NCI-H1092 (cell line): ENCODE measurements around the gene EXOC6B.

Source experiments
- DNase-seq: peaks from one replicate; lab custom pipeline; 2025; lab: John Stamatoyannopoulos, UW

The EXOC6B gene

GRCh38 chr2:72825257-72826155 is at the start of gene EXOC6B:
EXOC6B (minus strand) TSS chr2:72826033.
- DNase-seq: peak; percentile 73

- no peak for DNase-seq
These were observed 46.0 kb upstream of the EXOC6B start for GRCh38 chr2:72871880-72872279.

DNA sequence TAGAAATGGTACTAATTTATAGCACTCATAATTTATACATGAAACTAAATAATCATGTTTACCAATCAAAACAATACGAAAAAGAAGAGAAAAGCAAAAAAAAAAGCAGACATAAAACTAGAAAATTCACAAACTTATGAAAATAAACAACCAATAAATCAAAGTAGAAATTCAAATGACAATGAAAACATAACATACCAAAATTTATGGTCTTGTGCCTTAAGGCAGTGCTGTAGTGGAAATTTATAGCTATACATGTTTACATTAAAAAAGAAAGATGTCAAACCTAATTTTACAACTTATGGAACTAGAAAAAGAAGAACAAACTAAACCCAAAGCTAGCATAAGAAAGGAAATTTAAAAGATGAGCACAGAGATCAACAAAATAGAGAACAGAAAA is 45.2 kb upstream of the EXOC6B start:
- DNase-seq: no peak

DNA sequence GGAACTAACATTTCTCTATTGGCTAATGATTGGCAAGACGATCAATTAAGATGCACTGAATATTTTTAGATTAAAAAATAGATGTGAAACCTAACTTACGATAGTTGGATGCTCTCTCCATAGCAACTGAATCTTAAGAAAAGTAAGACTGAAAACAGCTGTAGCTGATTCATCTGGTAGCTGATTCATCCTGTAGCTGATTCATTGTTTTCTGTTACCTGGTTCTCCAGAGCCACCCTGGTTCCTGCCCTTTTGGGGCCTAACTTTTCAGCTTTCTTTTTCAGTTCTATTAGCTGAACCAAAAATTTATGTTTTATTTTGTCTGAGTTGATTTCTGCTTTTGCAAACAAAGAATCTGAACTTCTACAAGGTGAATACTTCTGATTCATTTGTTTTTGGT is 38.7 kb upstream of the EXOC6B start:
- no peak for DNase-seq

- no peak for DNase-seq
These were observed 37.2 kb upstream of the EXOC6B start for GRCh38 chr2:72863046-72863445.

DNA sequence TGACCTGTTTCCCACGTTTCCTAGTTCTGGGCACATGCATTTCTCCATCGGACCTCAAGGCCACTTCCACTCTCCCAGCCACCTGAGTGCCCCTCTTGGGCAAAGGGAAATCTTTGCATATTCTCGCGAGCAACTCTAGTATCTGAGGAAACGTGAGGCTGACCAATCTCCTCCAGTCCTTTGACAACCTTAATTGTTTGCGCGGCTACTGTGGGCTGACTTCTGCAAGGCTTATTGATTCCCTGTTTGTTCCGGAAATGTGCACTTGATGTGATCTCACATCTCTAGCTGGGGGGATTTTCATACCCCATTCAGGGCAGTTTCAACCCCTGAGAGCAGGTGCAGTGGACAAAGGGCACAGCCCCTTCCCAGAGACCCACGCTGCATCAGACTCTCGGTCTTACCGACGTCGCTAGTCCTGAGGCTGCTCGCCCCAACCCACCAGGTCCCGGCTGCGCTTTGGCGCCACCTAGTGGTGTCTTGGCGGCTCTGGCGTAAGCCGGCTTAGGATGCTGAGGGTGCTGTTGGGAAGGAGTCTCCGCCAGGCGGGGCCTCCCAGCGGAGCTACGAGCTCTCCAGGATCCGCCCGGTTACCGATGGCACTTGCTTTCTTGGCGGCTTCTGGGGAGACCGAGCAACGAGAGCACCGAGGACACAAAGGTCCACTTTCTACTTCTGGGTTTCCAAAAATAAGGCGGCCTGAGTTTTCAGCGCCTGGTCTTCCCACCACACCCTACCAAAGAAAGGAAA is 36.6 kb upstream of the EXOC6B start:
- peak; percentile 75 for DNase-seq

- peak; percentile 36 for DNase-seq
These were observed 34.0 kb upstream of the EXOC6B start for GRCh38 chr2:72859831-72860262.

DNA sequence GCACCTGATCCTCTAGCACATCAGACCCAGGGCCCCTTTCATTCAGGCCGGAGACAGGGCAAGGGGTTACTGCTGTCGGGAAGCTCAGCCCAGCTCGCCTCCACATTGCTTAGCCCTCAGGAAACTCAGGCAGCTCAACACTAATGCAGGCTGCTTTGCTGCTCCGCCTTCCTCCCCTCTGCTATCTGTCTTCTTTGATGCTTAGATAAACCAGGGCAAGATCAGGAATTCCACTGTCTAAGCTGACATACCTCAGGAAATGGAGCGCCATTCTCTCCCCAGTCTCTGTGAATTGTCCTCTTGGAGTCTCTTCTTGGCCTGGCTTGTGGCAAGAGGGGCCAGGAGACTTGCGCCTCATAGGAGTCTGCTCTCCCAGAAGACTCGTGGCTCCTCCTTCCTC is 25.5 kb upstream of the EXOC6B start:
- DNase-seq: no peak

DNA sequence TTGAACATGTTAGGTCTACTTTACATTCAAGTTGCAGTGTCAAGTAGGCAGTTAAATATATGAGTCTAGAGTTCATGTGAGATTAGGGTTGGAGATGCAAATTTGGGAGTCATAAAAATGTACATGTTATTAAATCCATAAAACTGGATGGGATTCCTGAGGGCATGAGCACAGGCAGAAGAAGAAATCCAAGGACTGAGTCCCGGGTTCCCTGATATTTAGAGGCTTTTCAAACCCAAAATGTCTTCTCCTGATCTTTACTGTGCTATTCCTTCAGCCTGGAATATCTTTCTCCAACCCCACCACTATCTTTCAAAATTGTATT is 23.3 kb upstream of the EXOC6B start:
- DNase-seq: no peak

DNA sequence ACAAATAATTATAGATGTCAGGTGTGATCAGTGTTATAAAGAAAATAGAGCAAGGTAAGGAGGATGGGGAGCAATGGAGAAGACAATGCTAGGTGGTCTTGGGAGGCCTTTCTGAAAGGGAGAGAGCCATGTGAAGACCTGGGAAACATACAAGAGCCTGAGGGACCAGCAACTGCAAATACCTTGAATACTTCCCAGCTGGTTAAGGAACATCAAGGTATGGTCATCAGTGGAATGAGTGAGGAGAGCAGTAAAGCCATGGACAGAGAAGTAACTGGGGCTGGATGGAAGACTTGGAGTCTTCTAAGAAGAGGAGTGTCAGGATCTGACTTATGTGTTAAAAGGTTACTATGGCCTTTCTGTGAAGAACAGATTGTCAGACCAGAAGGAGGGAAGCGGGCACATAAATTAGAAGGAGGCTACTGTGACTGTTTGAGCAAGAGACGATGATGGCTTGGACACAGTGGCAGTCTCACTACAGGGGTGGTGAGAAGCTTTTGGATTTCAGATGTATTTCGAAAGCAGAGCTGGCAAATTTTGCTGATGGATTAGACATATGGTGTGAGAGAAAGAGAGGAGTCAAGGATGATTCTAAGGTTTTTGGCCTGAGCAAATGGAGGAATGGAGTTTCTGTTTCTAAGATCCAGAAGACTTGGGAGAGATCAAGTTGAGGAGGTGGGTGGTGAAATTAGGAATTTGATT is 22.8 kb upstream of the EXOC6B start:
- no peak for DNase-seq

GRCh38 chr2:72847534-72848315 is 21.9 kb upstream of the EXOC6B start:
- DNase-seq: no peak

- DNase-seq: no peak
These were observed 20.6 kb upstream of the EXOC6B start for GRCh38 chr2:72846171-72847095.

DNA sequence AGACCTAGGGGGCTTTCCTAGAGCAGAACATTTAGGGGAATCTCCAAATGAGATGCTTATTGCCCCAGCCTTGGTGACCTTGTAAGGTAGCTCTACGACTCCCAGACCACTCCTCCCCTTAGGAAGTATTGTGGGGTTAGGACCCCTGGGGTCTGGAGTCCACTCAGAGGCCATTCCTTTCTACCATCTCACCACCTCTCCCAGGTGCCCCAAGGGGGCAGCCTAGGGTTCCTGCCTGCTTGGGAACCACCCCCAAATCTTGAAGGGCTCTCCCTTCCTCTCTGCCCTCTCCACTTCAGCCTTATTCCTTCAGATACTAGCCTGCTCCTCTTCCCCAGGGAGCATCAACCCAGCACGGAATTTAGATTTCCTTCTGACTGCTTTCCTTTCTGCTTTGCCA is 17.5 kb upstream of the EXOC6B start:
- DNase-seq: no peak

DNA sequence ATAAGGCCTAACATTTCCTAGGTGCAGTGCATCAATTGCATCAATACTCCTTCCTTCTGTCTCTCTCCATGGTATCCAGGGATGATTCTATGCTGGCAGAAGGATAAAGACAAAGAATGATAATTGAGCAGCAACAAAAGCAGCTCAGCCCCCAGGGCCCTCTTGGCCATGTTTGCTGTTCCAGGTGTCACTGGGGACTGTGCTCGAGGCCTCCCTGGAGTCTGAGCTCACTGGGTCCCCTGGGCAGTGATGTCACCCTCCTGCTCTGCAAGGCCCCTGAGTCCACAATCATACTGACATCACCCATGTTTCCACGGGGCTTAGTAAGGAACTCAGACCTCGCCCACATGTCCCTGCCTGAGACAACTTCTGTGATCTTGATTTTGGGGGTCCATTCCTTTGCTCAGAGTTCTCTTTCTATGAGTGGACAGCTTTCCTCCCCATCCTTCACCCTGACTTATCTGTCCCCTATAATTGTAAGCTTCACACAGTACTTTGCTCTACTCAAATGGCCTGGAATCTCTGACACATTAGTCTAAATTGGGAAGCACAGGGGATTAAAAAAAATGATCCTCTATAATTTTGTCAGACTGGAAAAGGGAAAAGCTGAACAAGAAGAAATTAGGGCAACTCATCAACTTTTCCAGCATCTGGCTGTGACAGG is 15.8 kb upstream of the EXOC6B start:
- no peak for DNase-seq

DNA sequence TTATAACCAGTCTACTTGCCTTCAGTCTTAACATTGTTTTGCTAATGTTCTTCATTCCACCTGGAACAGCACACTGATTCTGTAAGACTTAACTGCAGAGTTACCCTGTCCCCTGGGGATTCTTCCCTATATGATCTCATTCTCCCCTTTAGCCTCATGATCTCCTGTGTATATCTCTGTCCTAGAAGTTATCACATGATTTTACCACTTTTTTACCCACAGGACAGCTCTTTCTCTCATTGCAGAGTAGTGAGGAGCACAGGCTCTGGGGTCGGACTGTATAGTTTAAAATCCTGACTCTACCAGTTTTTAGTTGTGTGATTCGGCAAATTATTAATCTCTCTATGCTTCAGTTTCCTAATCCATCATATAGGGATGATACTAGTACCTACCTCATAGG is 14.2 kb upstream of the EXOC6B start:
- no peak for DNase-seq

DNA sequence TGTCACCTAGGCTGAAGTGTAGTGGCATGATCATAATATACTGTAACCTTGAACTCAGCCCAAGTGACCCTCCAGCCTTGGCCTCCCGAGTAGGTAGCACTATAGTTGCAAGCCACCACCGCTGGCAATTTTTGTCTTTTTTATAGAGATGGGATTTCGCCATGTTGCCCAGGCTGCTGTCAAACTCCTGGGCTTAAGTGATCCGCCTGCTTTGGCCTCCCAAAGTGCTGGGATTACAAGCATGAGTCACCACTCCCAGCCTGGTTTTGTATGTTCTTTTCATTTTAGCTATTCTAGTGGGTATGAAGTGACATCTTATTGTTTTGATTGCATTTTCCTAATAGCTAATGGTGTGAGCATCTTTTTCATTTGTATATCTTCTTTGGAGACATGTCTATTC is 11.3 kb upstream of the EXOC6B start:
- no peak for DNase-seq

DNA sequence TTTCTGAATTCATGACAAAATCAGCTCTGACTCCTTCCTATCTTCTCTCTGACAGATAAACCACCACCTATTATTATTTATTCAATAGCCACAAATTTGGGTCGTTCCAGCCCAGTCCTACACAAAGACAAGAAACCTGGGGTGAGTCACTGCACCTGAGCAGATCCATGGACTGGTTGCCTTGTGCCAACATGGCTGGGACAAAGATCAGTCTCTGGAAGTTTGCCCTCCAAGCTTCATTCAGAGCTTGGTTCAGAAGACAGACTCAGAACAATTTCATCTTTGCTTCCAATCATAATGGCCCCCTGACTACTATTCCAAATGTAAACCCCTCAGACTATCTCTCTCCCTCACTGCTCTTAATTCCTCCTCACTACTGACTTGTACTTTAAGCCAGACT is 9.6 kb upstream of the EXOC6B start:
- DNase-seq: no peak

DNA sequence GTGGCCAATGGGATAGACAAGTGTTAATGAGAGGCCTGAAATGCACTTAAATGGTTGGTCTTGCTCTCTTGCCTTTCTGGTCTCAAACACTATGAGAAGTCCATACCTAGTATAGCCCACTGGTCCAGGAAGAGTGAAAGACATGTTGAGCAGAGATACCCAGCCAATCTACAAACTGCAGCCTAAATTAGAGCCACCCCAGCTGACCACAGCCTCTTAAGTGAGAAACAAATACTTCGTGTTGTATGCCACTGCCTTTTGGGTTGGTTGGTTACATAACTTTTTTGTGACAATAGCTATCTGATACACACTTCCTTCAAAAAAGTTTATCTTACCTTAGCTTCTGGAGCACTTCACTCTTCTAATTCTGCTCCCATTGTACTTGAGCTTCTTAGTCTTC is 8.8 kb upstream of the EXOC6B start:
- DNase-seq: no peak

- DNase-seq: no peak
These were observed 7.4 kb upstream of the EXOC6B start for GRCh38 chr2:72833084-72833714.

GRCh38 chr2:72830273-72830672 is 4.4 kb upstream of the EXOC6B start:
- DNase-seq: no peak
